ENCODE measurements around the gene FAM241A.

The FAM241A gene

DNA sequence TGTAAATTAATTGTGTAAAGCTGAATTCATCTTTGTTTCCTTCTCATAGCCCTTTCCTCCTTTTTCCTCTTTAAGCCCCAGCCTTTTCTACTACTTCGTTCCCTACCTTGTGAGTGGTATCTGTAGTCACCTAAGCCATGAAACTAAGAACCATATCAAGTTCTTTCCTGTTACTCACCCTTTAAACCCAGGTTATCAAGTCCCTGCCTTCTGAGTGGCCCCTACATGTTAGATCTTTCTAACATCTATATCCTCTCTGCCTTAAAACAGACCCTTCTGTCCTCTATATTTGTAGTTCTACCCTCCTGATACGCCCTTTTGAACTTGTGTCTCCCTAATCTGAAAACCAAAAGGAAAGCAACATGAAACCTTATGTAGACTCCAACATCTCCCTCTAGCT, 93.6 kb downstream of the FAM241A start:
- no peak overlapping the region for H3K4me3 ChIP-seq (replicated peaks; ENCODE audit: insufficient read depth, low read length)
- TF ChIP-seq, protein P1, sequence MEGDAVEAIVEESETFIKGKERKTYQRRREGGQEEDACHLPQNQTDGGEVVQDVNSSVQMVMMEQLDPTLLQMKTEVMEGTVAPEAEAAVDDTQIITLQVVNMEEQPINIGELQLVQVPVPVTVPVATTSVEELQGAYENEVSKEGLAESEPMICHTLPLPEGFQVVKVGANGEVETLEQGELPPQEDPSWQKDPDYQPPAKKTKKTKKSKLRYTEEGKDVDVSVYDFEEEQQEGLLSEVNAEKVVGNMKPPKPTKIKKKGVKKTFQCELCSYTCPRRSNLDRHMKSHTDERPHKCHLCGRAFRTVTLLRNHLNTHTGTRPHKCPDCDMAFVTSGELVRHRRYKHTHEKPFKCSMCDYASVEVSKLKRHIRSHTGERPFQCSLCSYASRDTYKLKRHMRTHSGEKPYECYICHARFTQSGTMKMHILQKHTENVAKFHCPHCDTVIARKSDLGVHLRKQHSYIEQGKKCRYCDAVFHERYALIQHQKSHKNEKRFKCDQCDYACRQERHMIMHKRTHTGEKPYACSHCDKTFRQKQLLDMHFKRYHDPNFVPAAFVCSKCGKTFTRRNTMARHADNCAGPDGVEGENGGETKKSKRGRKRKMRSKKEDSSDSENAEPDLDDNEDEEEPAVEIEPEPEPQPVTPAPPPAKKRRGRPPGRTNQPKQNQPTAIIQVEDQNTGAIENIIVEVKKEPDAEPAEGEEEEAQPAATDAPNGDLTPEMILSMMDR (IDR thresholded peaks at IDR 0.05; ENCODE audit: insufficient read depth, low read length): no peak
- TF ChIP-seq POLR2AphosphoS5 (IDR thresholded peaks at IDR 0.05; ENCODE audit: low read depth) (no peak), GABPA (IDR thresholded peaks at IDR 0.05; ENCODE audit: low read depth) (no peak), SPI1 (IDR thresholded peaks at IDR 0.05; ENCODE audit: borderline replicate concordance, low read depth) (no peak)
- TF ChIP-seq, protein P2, sequence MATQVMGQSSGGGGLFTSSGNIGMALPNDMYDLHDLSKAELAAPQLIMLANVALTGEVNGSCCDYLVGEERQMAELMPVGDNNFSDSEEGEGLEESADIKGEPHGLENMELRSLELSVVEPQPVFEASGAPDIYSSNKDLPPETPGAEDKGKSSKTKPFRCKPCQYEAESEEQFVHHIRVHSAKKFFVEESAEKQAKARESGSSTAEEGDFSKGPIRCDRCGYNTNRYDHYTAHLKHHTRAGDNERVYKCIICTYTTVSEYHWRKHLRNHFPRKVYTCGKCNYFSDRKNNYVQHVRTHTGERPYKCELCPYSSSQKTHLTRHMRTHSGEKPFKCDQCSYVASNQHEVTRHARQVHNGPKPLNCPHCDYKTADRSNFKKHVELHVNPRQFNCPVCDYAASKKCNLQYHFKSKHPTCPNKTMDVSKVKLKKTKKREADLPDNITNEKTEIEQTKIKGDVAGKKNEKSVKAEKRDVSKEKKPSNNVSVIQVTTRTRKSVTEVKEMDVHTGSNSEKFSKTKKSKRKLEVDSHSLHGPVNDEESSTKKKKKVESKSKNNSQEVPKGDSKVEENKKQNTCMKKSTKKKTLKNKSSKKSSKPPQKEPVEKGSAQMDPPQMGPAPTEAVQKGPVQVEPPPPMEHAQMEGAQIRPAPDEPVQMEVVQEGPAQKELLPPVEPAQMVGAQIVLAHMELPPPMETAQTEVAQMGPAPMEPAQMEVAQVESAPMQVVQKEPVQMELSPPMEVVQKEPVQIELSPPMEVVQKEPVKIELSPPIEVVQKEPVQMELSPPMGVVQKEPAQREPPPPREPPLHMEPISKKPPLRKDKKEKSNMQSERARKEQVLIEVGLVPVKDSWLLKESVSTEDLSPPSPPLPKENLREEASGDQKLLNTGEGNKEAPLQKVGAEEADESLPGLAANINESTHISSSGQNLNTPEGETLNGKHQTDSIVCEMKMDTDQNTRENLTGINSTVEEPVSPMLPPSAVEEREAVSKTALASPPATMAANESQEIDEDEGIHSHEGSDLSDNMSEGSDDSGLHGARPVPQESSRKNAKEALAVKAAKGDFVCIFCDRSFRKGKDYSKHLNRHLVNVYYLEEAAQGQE (IDR thresholded peaks at IDR 0.05; ENCODE audit: insufficient replicate concordance, low read depth): no peak
- H3K27ac ChIP-seq (replicated peaks): no peak overlapping the region
- no peaks in the 10 kb centered on the region for H3K27me3 ChIP-seq (ENCODE audit: insufficient read depth, poor library complexity, severe bottlenecking)
- no peak for DNase-seq (ENCODE audit: low read depth in 1 of 2, low spot score in 1 of 2)
